Stimulated activated CD4-positive, alpha-beta T cell treated with anti-CD3 and anti-CD28 coated beads, Interleukin-15, amount 100 ng/mL, for 48 hours (primary cell): ENCODE measurements around the gene TESK1.

Source experiments
- DNase-seq, 2 donors: peaks; one replicate each; pipeline ENCODE4 v3.0.0-alpha.2; 2020; ENCODE audit warnings: low read depth in 2 of 2

Gene TESK1

GRCh38 chr9:35646153-35646532, 41.1 kb downstream of the TESK1 start:
- DNase-seq, result no peak

- peak; percentile 80 to 89 for DNase-seq
Measured at GRCh38 chr9:35646533-35647265, 41.6 kb downstream of the TESK1 start.

- DNase-seq, result peak in 1 of 2 donors; percentile 41
Measured at GRCh38 chr9:35649431-35650340, 44.6 kb downstream of the TESK1 start.

GRCh38 chr9:35650341-35651158, 45.5 kb downstream of the TESK1 start, which contains the start of gene SIT1:
TSS of gene SIT1 (minus strand) at chr9:35650931. CDS start at chr9:35650853, 78 bp downstream.
- peak in 1 of 2 donors; percentile 35 for DNase-seq

GRCh38 chr9:35651956-35652828, 47.1 kb downstream of the TESK1 start:
- DNase-seq, result no peak

- no peak for DNase-seq
Measured at GRCh38 chr9:35652829-35653209, 47.8 kb downstream of the TESK1 start.

- no peak for DNase-seq
Measured at GRCh38 chr9:35653611-35654010, 48.5 kb downstream of the TESK1 start.

- no peak for DNase-seq
Measured at GRCh38 chr9:35656348-35656747, 51.3 kb downstream of the TESK1 start.

GRCh38 chr9:35656831-35657545, 51.9 kb downstream of the TESK1 start:
- no peak for DNase-seq

GRCh38 chr9:35657546-35658136, 52.6 kb downstream of the TESK1 start, which contains the start of gene RMRP:
TSS of gene RMRP (minus strand) at chr9:35658019.
- peak; percentile 94 for DNase-seq

GRCh38 chr9:35658137-35658967, 53.3 kb downstream of the TESK1 start, which contains the start of gene CCDC107:
TSS of gene CCDC107 (plus strand) at chr9:35658292. CDS start at chr9:35658380, 88 bp downstream.
- peak; percentile 65 for DNase-seq

GRCh38 chr9:35658968-35659220, 53.8 kb downstream of the TESK1 start:
- DNase-seq, result no peak

- no peak for DNase-seq
Measured at GRCh38 chr9:35659340-35659739, 54.3 kb downstream of the TESK1 start.
